ENCODE data around the gene H6PD. TPM values are rescaled to one million over a fixed set of nuclear protein-coding genes. Genes with fewer than 3 reads are reported as not detected.

Gene H6PD
- total RNA-seq, 2 experiments from 2014 or later, result 7.5 to 7.8 TPM

DNA sequence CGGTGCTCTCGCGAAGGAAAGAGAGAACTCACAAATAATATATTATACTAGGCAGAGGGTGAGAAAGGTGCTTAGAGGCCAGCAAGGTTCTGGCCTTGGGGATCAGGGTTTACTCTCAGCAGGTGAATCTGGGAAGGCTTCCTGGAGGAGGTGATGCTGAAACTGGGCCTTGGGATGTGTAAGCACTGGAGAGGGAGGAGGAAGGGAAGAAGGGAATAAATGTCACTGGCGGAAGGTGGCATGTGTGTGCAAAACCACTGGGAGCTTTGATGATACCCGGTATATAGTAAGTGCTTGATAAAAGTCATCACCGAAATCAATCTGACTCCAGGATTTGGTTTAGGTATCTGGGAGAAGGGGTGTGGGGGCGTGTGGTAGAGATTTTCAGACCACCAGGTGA lies 82.5 kb downstream of the H6PD start:
- Mint-ChIP-seq H3K4me1 (ENCODE audit: low read depth) (peaks cover 37% of the 10 kb centered on the region), H3K36me3 (ENCODE audit: low read depth) (no peaks in the 10 kb centered on the region), H3K4me3 (peak overlapping the region; percentile 50), H3K27ac (peak overlapping the region; percentile 5), H3K9me3 (no peaks in the 10 kb centered on the region), H3K27me3 (peaks cover 1% of the 10 kb centered on the region)
- ChIA-PET POLR2A (interaction anchor here (1.3 kb wide), 1 partner anchor 9 kb away, joined by 3 read pairs; no protein-coding TSS in a partner anchor), CTCF (interaction anchor here (0.6 to 1.1 kb wide), 4 partner anchors 28 to 138 kb away, joined by 3 to 6 read pairs (median 4); no protein-coding TSS in a partner anchor)
- DNase-seq (no peak), ATAC-seq (no peak)
- TF ChIP-seq CTCF (IDR thresholded peaks at IDR 0.05), result no peak
- intact Hi-C loops (cut with micrococcal nuclease), result no loop called here

DNA sequence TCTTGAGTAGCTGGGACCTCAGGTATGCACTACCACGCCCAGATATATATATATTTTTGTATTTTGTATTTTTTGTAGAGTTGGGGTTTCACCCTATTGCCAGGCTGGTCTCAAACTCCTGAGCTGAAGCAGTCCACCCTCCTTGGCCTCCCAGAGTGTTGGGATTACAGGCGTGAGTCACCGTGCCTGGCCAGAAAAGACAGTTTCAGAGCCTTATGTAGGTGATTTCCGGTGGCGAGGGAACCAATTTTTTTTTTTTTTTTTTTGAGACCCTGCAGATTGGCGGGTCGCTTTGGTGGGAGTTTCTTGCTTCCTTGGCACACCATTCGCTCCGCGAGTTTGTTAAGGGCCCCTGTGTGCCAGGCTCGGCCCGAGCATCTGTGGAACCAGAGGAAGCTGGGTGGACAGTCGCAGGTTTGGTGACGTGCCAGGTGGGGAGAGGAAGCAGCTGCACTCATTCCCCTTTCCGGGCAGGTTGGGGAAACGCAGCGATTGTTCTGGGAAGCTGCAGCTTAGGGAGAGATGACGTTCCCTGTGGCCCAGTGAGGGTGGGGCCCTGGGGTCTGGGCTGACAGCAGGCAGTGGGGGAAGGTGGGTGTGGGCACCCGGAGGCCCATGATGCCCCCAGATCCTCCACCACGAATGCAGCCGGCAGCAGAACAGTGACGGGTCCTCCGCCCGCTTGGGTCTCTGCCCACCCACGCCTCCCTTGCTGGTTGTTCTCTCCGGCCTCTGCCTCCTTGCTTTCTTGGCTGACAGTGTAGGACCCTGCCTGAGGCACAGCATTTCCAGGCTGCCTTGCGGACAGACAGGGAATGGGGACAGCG lies 83.2 kb downstream of the H6PD start:
- peaks cover 1% of the 10 kb centered on the region for H3K27me3 Mint-ChIP-seq
- ATAC-seq, result peak; percentile 32
- CTCF ChIA-PET, result interaction anchor here (0.6 to 1.1 kb wide), 4 partner anchors 29 to 137 kb away, joined by 3 to 6 read pairs (median 4); no protein-coding TSS in a partner anchor
- peak overlapping the region; percentile 50 for H3K4me3 Mint-ChIP-seq
- intact Hi-C loops (cut with micrococcal nuclease), result no loop called here
- H3K36me3 Mint-ChIP-seq (ENCODE audit: low read depth), result no peaks in the 10 kb centered on the region
- peaks cover 37% of the 10 kb centered on the region for H3K4me1 Mint-ChIP-seq (ENCODE audit: low read depth)
- TF ChIP-seq CTCF (IDR thresholded peaks at IDR 0.05), result no peak
- peak overlapping the region; percentile 57 for H3K27ac Mint-ChIP-seq
- DNase-seq, result peak; percentile 58
- POLR2A ChIA-PET, result interaction anchor here (1.3 kb wide), 1 partner anchor 10 kb away, joined by 3 read pairs; no protein-coding TSS in a partner anchor
- no peaks in the 10 kb centered on the region for H3K9me3 Mint-ChIP-seq

DNA sequence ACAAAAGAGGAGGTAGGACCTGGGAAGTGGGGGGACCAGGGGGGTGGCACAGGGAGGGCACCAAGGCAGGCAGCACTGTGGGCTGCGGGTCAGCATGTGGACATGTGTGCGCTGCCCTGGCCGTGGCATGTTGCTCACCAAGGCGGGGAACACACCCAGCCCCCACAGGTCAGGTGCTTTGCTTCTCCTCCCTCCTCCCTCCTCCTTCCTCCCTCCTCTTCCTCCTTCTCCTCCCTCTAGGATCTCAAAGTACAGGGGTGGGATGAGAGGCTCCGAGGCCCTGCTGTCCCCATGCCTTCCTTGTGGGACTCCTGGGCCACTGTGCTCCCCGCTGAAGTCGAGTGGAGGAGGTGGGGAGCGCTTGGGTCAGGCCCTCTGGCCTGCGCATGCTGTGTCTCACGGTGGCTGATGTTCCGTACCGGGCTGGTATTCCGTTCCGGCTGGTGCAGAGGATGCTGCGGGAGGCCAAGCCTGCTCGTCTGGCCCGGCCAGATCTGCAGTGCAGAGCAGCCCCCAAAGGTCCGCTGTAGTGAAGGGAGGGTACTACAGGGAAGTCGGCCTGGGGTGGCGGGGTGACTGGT lies 84.7 kb downstream of the H6PD start:
- intact Hi-C loops (cut with micrococcal nuclease), result no loop called here
- Mint-ChIP-seq H3K27ac (no peak overlapping the region), H3K36me3 (ENCODE audit: low read depth) (no peaks in the 10 kb centered on the region), H3K27me3 (peaks cover 1% of the 10 kb centered on the region), H3K4me1 (ENCODE audit: low read depth) (peaks cover 37% of the 10 kb centered on the region), H3K9me3 (no peaks in the 10 kb centered on the region), H3K4me3 (no peak overlapping the region)
- DNase-seq, result no peak
- POLR2A ChIA-PET, result no interaction called here
- no peak for ATAC-seq
- CTCF ChIA-PET, result no interaction called here
- TF ChIP-seq CTCF (IDR thresholded peaks at IDR 0.05), result no peak

- Mint-ChIP-seq H3K4me1 (ENCODE audit: low read depth) (peaks cover 30% of the 10 kb centered on the region), H3K9me3 (no peaks in the 10 kb centered on the region), H3K4me3 (no peak overlapping the region), H3K27me3 (peaks cover 1% of the 10 kb centered on the region), H3K36me3 (ENCODE audit: low read depth) (no peaks in the 10 kb centered on the region), H3K27ac (no peak overlapping the region)
- POLR2A ChIA-PET, result no interaction called here
- intact Hi-C loops (cut with micrococcal nuclease), result no loop called here
- CTCF ChIA-PET, result interaction anchor here (1.4 kb wide), 1 partner anchor 80 kb away, joined by 3 read pairs; no protein-coding TSS in a partner anchor
- TF ChIP-seq CTCF (IDR thresholded peaks at IDR 0.05), result no peak
- DNase-seq (no peak), ATAC-seq (no peak)
Measured at GRCh38 chr1:9319789-9320519, 85.4 kb downstream of the H6PD start.

Other genes with a start within 250 kb of the H6PD start
- gene SLC2A7, start 208.4 kb upstream of the H6PD start, total RNA-seq, result under 1 TPM in 1 of 2 experiments, not detected in 1; 0.20 TPM
- gene SLC2A5, start 165.1 kb upstream of the H6PD start, total RNA-seq, result not detected
- 1 to 10 TPM; 3.4 to 4.7 TPM for gene GPR157, start 105.7 kb upstream of the H6PD start, total RNA-seq
- gene SPSB1, start 58.1 kb downstream of the H6PD start, total RNA-seq, result 1 to 10 TPM; 1.1 to 1.5 TPM